HG03520 (cell line): ENCODE data around the gene GJC1.

Experiments
- ATAC-seq: cut with Tn5 transposase; IDR thresholded peaks from one replicate; pipeline ENCODE4 v1.9.1; 2021; ENCODE audit warnings: mild to moderate bottlenecking, moderate library complexity; ENCODE audit not compliant: unreplicated experiment

Gene GJC1

GRCh38 chr17:44804302-44805089, 25.6 kb downstream of the GJC1 start:
- ATAC-seq, result no peak

GRCh38 chr17:44801880-44802279, 28.2 kb downstream of the GJC1 start:
- ATAC-seq, result no peak

- ATAC-seq, result no peak
Observed at GRCh38 chr17:44798356-44798755, 31.7 kb downstream of the GJC1 start.

GRCh38 chr17:44797802-44798201, 32.3 kb downstream of the GJC1 start:
- no peak for ATAC-seq

GRCh38 chr17:44796731-44797130, 33.4 kb downstream of the GJC1 start:
- no peak for ATAC-seq

- no peak for ATAC-seq
Observed at GRCh38 chr17:44795928-44796327, 34.2 kb downstream of the GJC1 start.

GRCh38 chr17:44795421-44795820, 34.7 kb downstream of the GJC1 start:
- ATAC-seq, result no peak

- no peak for ATAC-seq
Observed at GRCh38 chr17:44794851-44795413, 35.2 kb downstream of the GJC1 start.

- no peak for ATAC-seq
Observed at GRCh38 chr17:44793885-44794842, 35.9 kb downstream of the GJC1 start.

GRCh38 chr17:44792276-44792675, 37.8 kb downstream of the GJC1 start:
- no peak for ATAC-seq

- ATAC-seq, result no peak
Observed at GRCh38 chr17:44788139-44788538, 41.9 kb downstream of the GJC1 start.

- no peak for ATAC-seq
Observed at GRCh38 chr17:44787271-44787940, 42.7 kb downstream of the GJC1 start.

- ATAC-seq, result no peak
Observed at GRCh38 chr17:44786551-44787081, 43.5 kb downstream of the GJC1 start.

- no peak for ATAC-seq
Observed at GRCh38 chr17:44785921-44786320, 44.2 kb downstream of the GJC1 start.

- no peak for ATAC-seq
Observed at GRCh38 chr17:44782326-44782850, 47.7 kb downstream of the GJC1 start.

- ATAC-seq, result no peak
Observed at GRCh38 chr17:44781551-44782325, 48.3 kb downstream of the GJC1 start.

- ATAC-seq, result no peak
Observed at GRCh38 chr17:44780845-44781480, 49.1 kb downstream of the GJC1 start.

- no peak for ATAC-seq
Observed at GRCh38 chr17:44780161-44780560, 49.9 kb downstream of the GJC1 start.
